H1 (cell line): ENCODE results near the gene NRN1L. TPM values are rescaled to one million over a fixed set of nuclear protein-coding genes. Genes with fewer than 3 reads are reported as not detected.
"Not testable (repeated sequence)": the region's sequence is repeated elsewhere in the genome, so short reads cannot be mapped to it uniquely, and the experiment has no call there.

Experiments
- CTCF ChIA-PET: fragments of 300-600 bp; sonication (Branson Sonifier 250); formaldehyde crosslinking; loops from one replicate; lab custom pipeline; 2021; ENCODE audit not compliant: partially characterized antibody; lab: Charles Lee
- POLR2A ChIA-PET: fragments of 300-600 bp; sonication (Branson Sonifier 250); formaldehyde crosslinking; loops from one replicate; lab custom pipeline; 2021; ENCODE audit warnings: inconsistent platforms; ENCODE audit not compliant: partially characterized antibody; lab: Charles Lee
- DNase-seq, 2 experiments: peaks; one replicate each; pipeline versions ENCODE4 v3.0.0 to v3.0.0-alpha.2; 2010 to 2022; ENCODE audit warnings: low spot score in 2 of 2, low read depth in 1 of 2, mixed read lengths in 1 of 2
- FAIRE-seq: peaks from 2 replicates; lab custom pipeline; 2011; peaks lifted over from hg19 to GRCh38; lab: Jason Lieb, UNC
- H2AFZ ChIP-seq: 2 replicates; pipeline ENCODE4 v1.8.1; 2012; ENCODE audit warnings: low read length, inconsistent platforms
- H2AK5ac ChIP-seq: 2 replicates; pipeline ENCODE4 v1.6.1; 2013; ENCODE audit warnings: low read depth, low read length
- H2BK120ac ChIP-seq: replicated peaks from 2 replicates; pipeline ENCODE3; 2013; ENCODE audit warnings: low read depth, low read length, inconsistent platforms
- H2BK12ac ChIP-seq: 2 replicates; pipeline ENCODE4 v1.6.1; 2013; ENCODE audit warnings: low read depth, low read length
- H2BK15ac ChIP-seq: 2 replicates; pipeline ENCODE4 v1.6.1; 2013; ENCODE audit warnings: low read length
- H2BK20ac ChIP-seq: 2 replicates; pipeline ENCODE4 v1.6.1; 2013; ENCODE audit warnings: low read length
- H2BK5ac ChIP-seq: 2 replicates; pipeline ENCODE4 v1.6.1; 2013; ENCODE audit warnings: low read depth, low read length
- H3K14ac ChIP-seq: 2 replicates; pipeline ENCODE4 v1.6.1; 2013; ENCODE audit warnings: inconsistent platforms; ENCODE audit not compliant: insufficient read length
- H3K18ac ChIP-seq: 2 replicates; pipeline ENCODE4 v1.6.1; 2013; ENCODE audit warnings: low read length; ENCODE audit errors: extremely low read depth
- H3K23ac ChIP-seq: 2 replicates; pipeline ENCODE4 v1.6.1; 2013; ENCODE audit warnings: inconsistent platforms; ENCODE audit not compliant: insufficient read length
- H3K23me2 ChIP-seq: 2 replicates; pipeline ENCODE4 v1.6.1; 2013; ENCODE audit warnings: low read depth, low read length
- H3K27ac ChIP-seq: 2 replicates; pipeline ENCODE4 v1.6.1; 2011; ENCODE audit warnings: low read depth, low read length, inconsistent platforms
- H3K27me3 ChIP-seq, 4 experiments: replicated peaks in 1 of 4; 1 replicate in 1 of 4; 2 replicates in 3 of 4; pipeline versions ENCODE4 v1.6.1 to v1.8.1; 2011 to 2013; ENCODE audit warnings: low read length in 3 of 4, mild to moderate bottlenecking in 3 of 4, inconsistent platforms in 2 of 4, mixed read lengths in 2 of 4, moderate library complexity in 1 of 4; ENCODE audit not compliant: control insufficient read depth in 3 of 4, insufficient read depth in 3 of 4; ENCODE audit errors: extremely low read depth in 1 of 4
- H3K36me3 ChIP-seq, 4 experiments: 2 replicates each; pipeline versions ENCODE4 v1.6.1 to v1.8.1; 2011 to 2013; ENCODE audit warnings: mild to moderate bottlenecking in 4 of 4, low read length in 3 of 4, moderate library complexity in 2 of 4, control low read depth in 1 of 4, inconsistent platforms in 1 of 4; ENCODE audit not compliant: insufficient read depth in 4 of 4, control insufficient read depth in 2 of 4
- H3K4ac ChIP-seq: replicated peaks from 2 replicates; pipeline ENCODE3; 2013; ENCODE audit warnings: low read length, low read depth, mixed read lengths, inconsistent platforms; ENCODE audit not compliant: insufficient read length
- H3K4me1 ChIP-seq, 4 experiments: replicated peaks in 1 of 4; 1 replicate in 1 of 4; 2 replicates in 3 of 4; pipeline versions ENCODE4 v1.6.1 to v1.8.1; 2011 to 2013; ENCODE audit warnings: low read length in 3 of 4, inconsistent platforms in 2 of 4, mixed read lengths in 1 of 4; ENCODE audit not compliant: insufficient read depth in 4 of 4, control insufficient read depth in 3 of 4
- H3K4me2 ChIP-seq, 2 experiments: 2 replicates each; pipeline versions ENCODE4 v1.6.1 to v1.8.1; 2011 to 2013; ENCODE audit warnings: low read depth in 2 of 2, low read length in 2 of 2, control low read depth in 1 of 2, inconsistent platforms in 1 of 2, mild to moderate bottlenecking in 1 of 2; ENCODE audit not compliant: insufficient read depth in 1 of 2
- H3K4me3 ChIP-seq, 4 experiments: fragments of 200-600, 300-600 bp in 1 of 4; sonication (generic), shearing (Covaris generic), sonication (Bioruptor Twin) in 1 of 4; 2 replicates each; pipeline versions ENCODE4 v1.5.1 to v1.8.1; 2011 to 2016; ENCODE audit warnings: low read length in 4 of 4, low read depth in 3 of 4, control low read depth in 2 of 4, inconsistent platforms in 2 of 4, mild to moderate bottlenecking in 2 of 4, mixed read lengths in 1 of 4, moderate library complexity in 1 of 4; ENCODE audit not compliant: insufficient read depth in 2 of 4; ENCODE audit errors: extremely low read depth in 1 of 4
- H3K56ac ChIP-seq: replicated peaks from 2 replicates; pipeline ENCODE3; 2013; ENCODE audit warnings: low read depth, mild to moderate bottlenecking, mixed read lengths, low read length, inconsistent platforms; ENCODE audit not compliant: insufficient read length
- H3K79me1 ChIP-seq: 2 replicates; pipeline ENCODE4 v1.6.1; 2013; ENCODE audit warnings: low read depth, low read length, control low read depth
- H3K79me2 ChIP-seq, 2 experiments: 2 replicates each; pipeline versions ENCODE4 v1.6.1 to v1.8.1; 2012 to 2013; ENCODE audit warnings: low read length in 2 of 2, mild to moderate bottlenecking in 2 of 2, inconsistent platforms in 1 of 2; ENCODE audit not compliant: insufficient read depth in 2 of 2, control insufficient read depth in 1 of 2
- H3K9ac ChIP-seq, 4 experiments: replicated peaks in 1 of 4; 1 replicate in 1 of 4; 2 replicates in 3 of 4; pipeline versions ENCODE4 v1.6.1 to v1.8.1; 2011 to 2013; ENCODE audit warnings: low read depth in 3 of 4, low read length in 3 of 4, control low read depth in 2 of 4, mild to moderate bottlenecking in 2 of 4, moderate library complexity in 2 of 4, inconsistent platforms in 1 of 4; ENCODE audit errors: extremely low read depth in 1 of 4
- H3K9me3 ChIP-seq, 2 experiments: 2 replicates each; pipeline versions ENCODE4 v1.6.1 to v1.8.1; 2012 to 2013; ENCODE audit warnings: mild to moderate bottlenecking in 2 of 2, moderate library complexity in 2 of 2, control low read depth in 1 of 2, inconsistent platforms in 1 of 2, low read depth in 1 of 2, low read length in 1 of 2, mixed read lengths in 1 of 2; ENCODE audit not compliant: insufficient read depth in 2 of 2
- H4K20me1 ChIP-seq, 2 experiments: replicated peaks in 1 of 2; 2 replicates each; pipeline versions ENCODE3 to v1.8.1; 2011 to 2013; ENCODE audit warnings: inconsistent platforms in 2 of 2, low read length in 2 of 2, mild to moderate bottlenecking in 1 of 2; ENCODE audit not compliant: insufficient read depth in 2 of 2, control insufficient read depth in 1 of 2
- H4K5ac ChIP-seq: 2 replicates; pipeline ENCODE4 v1.6.1; 2013; ENCODE audit warnings: low read length, low read depth, mixed read lengths, inconsistent platforms; ENCODE audit not compliant: insufficient read length
- H4K8ac ChIP-seq: 2 replicates; pipeline ENCODE4 v1.8.0; 2013; ENCODE audit warnings: mild to moderate bottlenecking, moderate library complexity, low read length, inconsistent platforms; ENCODE audit not compliant: insufficient read depth; ENCODE audit errors: extremely low read depth
- H4K91ac ChIP-seq: replicated peaks from 2 replicates; pipeline ENCODE3; 2013; ENCODE audit warnings: low read length, mixed read lengths, inconsistent platforms; ENCODE audit not compliant: insufficient read length
- WGBS, 2 experiments: shearing (Covaris generic) in 1 of 2; methylation state at CpG; one replicate each; pipeline versions ENCODE4 v1.1.6 to v1.1.7; 2013 to 2015; ENCODE audit warnings: low lambda C conversion rate in 2 of 2, mixed read lengths in 2 of 2, inconsistent platforms in 1 of 2, low coverage in 1 of 2, missing lambda C conversion rate in 1 of 2; ENCODE audit not compliant: insufficient replicate concordance in 2 of 2, insufficient coverage in 1 of 2, insufficient read length in 1 of 2; ENCODE audit errors: extremely low coverage in 1 of 2, missing lambda C conversion rate in 1 of 2; 5-methylcytosine and 5-hydroxymethylcytosine counted together
- polyA plus RNA-seq, 7 experiments: library from polyadenylated mRNA; depleted of rRNA in 3 of 7; stranded (reverse) in 5 of 7; unstranded in 2 of 7; fragments of >200 nt in 5 of 7; fragments of 200-250 nt in 2 of 7; gene quantifications; 1 replicate in 5 of 7; 2 replicates in 1 of 7; 4 replicates in 1 of 7; pipeline versions ENCODE4 v1.2.1 to v1.2.3, GENCODE V29; 2011 to 2013; ENCODE audit warnings: missing spikeins in 2 of 7, mixed read lengths in 2 of 7
- total RNA-seq: library from RNA; stranded (reverse); fragmentation: NEBNext Ultra II Directional; extraction: Animal tissue kit (Norgen Biotek cat#: 25700); gene quantifications from 2 replicates; pipeline ENCODE4 v1.2.1, GENCODE V29; 2021

Gene NRN1L
- total and polyA plus RNA-seq, 2 of the 8 experiments (the other 6 are each of a cell fraction or from before 2014, with no cell fraction given), result 4.1 to 35.2 TPM

- not testable (repeated sequence) for H4K20me1 ChIP-seq, H3K4ac ChIP-seq, H2BK12ac ChIP-seq, H2AFZ ChIP-seq, H2AK5ac ChIP-seq, H4K5ac ChIP-seq, H4K8ac ChIP-seq, H3K27ac ChIP-seq, H4K91ac ChIP-seq, H3K23me2 ChIP-seq, H3K27me3 ChIP-seq, H3K4me3 ChIP-seq, H2BK20ac ChIP-seq, H3K23ac ChIP-seq, H3K14ac ChIP-seq, H3K9ac ChIP-seq, H3K36me3 ChIP-seq, H2BK5ac ChIP-seq, DNase-seq, H2BK120ac ChIP-seq, H3K18ac ChIP-seq, H2BK15ac ChIP-seq, H3K79me2 ChIP-seq, H3K9me3 ChIP-seq, H3K56ac ChIP-seq
- Histone ChIP-seq H3K4me2 (0 out of 4 replicates have a peak overlapping the region, but pooled peaks of 1 of the 2 experiments have one; percentile 12), H3K4me1 (peaks cover 0 to 10% (median 4%) of the 10 kb centered on the region in 4 experiments; a peak in 6 of 7 replicates), H3K79me1 (peaks cover 10% of the 10 kb centered on the region)
- peak; percentile 58 for FAIRE-seq
- CTCF ChIA-PET, result interaction anchor here (0.7 to 4.1 kb wide), 11 partner anchors 11 to 402 kb away, joined by 3 to 39 read pairs (median 4); partner anchors contain the start of genes LCAT and NRN1L
- WGBS, 2 experiments, result 84% methylated on average over 2 of the region's 2 CpGs; no CpG with 5 or more reads in 1 of the 2 experiments
- POLR2A ChIA-PET, result interaction anchor here (0.9 to 2.0 kb wide), 8 partner anchors 10 to 143 kb away, joined by 3 to 9 read pairs (median 3); partner anchors contain the start of genes PSKH1 and PSMB10
These were observed 30.7 kb downstream of the NRN1L start for GRCh38 chr16:67915496-67915769.
